PFSK-1 (cell line): ENCODE measurements around the gene AP3B1.

ENCODE experiments used
- FOXP2 ChIP-seq: optimal IDR thresholded peaks from 2 replicates; pipeline ENCODE3; 2011; ENCODE audit warnings: borderline replicate concordance, control low read depth, inconsistent platforms; ENCODE audit not compliant: insufficient read depth; ENCODE audit errors: extremely low read length, extremely low read depth
- POLR2AphosphoS5 ChIP-seq: IDR thresholded peaks from 2 replicates; pipeline ENCODE4 v1.6.1; 2012; ENCODE audit warnings: low read depth, mild to moderate bottlenecking, control low read depth, low read length, moderate library complexity
- REST ChIP-seq, 2 experiments: IDR thresholded peaks; 2 replicates each; pipeline versions ENCODE4 v1.6.1 to v1.8.0; 2011 to 2012; ENCODE audit warnings: low read depth in 2 of 2, low read length in 2 of 2, control low read depth in 1 of 2, inconsistent platforms in 1 of 2, mild to moderate bottlenecking in 1 of 2, moderate library complexity in 1 of 2; ENCODE audit not compliant: insufficient read depth in 1 of 2
- SIN3A ChIP-seq: IDR thresholded peaks from 2 replicates; pipeline ENCODE4 v1.6.1; 2012; ENCODE audit warnings: mild to moderate bottlenecking, low read length, moderate library complexity, borderline replicate concordance; ENCODE audit not compliant: insufficient read depth
- TAF1 ChIP-seq: IDR thresholded peaks from 2 replicates; pipeline ENCODE4 v1.6.1; 2012; ENCODE audit warnings: low read length, control low read depth, borderline replicate concordance; ENCODE audit not compliant: insufficient read depth

Gene AP3B1

GRCh38 chr5:78063495-78063894, 231.0 kb downstream of the AP3B1 start:
- TF ChIP-seq SIN3A (no peak), POLR2AphosphoS5 (no peak), TAF1 (no peak), FOXP2 (no peak), REST (IDR thresholded peaks at IDR 0.05; ENCODE audit: insufficient read depth in 1 of 2, low read depth in 2 of 2, low read length in 2 of 2) (no peak)

GRCh38 chr5:78062645-78063044, 231.9 kb downstream of the AP3B1 start:
- TF ChIP-seq SIN3A (no peak), POLR2AphosphoS5 (no peak), REST (IDR thresholded peaks at IDR 0.05; ENCODE audit: insufficient read depth in 1 of 2, low read depth in 2 of 2, low read length in 2 of 2) (no peak), FOXP2 (no peak), TAF1 (no peak)

GRCh38 chr5:78060421-78060820, 234.1 kb downstream of the AP3B1 start:
- TF ChIP-seq FOXP2 = no peak
- no peak for TF ChIP-seq TAF1
- TF ChIP-seq REST (IDR thresholded peaks at IDR 0.05; ENCODE audit: insufficient read depth in 1 of 2, low read depth in 2 of 2, low read length in 2 of 2) = no peak
- TF ChIP-seq POLR2AphosphoS5 = no peak
- TF ChIP-seq SIN3A = no peak

- no peak for TF ChIP-seq REST (IDR thresholded peaks at IDR 0.05; ENCODE audit: insufficient read depth in 1 of 2, low read depth in 2 of 2, low read length in 2 of 2)
- no peak for TF ChIP-seq FOXP2
- TF ChIP-seq POLR2AphosphoS5 = no peak
- TF ChIP-seq TAF1 = no peak
- no peak for TF ChIP-seq SIN3A
Measured at GRCh38 chr5:78058625-78059024, 235.9 kb downstream of the AP3B1 start.

GRCh38 chr5:78056901-78057514, 237.5 kb downstream of the AP3B1 start:
- TF ChIP-seq POLR2AphosphoS5 = no peak
- TF ChIP-seq SIN3A = no peak
- TF ChIP-seq FOXP2 = no peak
- TF ChIP-seq TAF1 = no peak
- no peak for TF ChIP-seq REST (IDR thresholded peaks at IDR 0.05; ENCODE audit: insufficient read depth in 1 of 2, low read depth in 2 of 2, low read length in 2 of 2)
